Measurements from ENCODE around the gene MTA3.
A peak's percentile ranks its signal among the peaks of the same experiment; 100 is the strongest.

The MTA3 gene

GRCh38 chr2:42588121-42588520 is 19.7 kb downstream of the MTA3 start:
- H3K79me2 ChIP-seq (ENCODE audit: low read length): peaks cover 4% of the 10 kb centered on the region
- H3K9me3 ChIP-seq (ENCODE audit: insufficient read depth, low read length): no peaks in the 10 kb centered on the region
- no peak overlapping the region for H3K9ac ChIP-seq (ENCODE audit: low read length)
- no peak overlapping the region for H3K27ac ChIP-seq (ENCODE audit: low read length)
- TF ChIP-seq EZH2phosphoT487 (IDR thresholded peaks at IDR 0.05; ENCODE audit: low read depth): no peak
- TF ChIP-seq CTCF (IDR thresholded peaks at IDR 0.05; ENCODE audit: low read depth, low read length): no peak
- peaks cover 7% of the 10 kb centered on the region for H3K4me1 ChIP-seq (ENCODE audit: low read length)
- H3K4me2 ChIP-seq (ENCODE audit: low read length): no peak overlapping the region
- no peak overlapping the region for H3K4me3 ChIP-seq (ENCODE audit: low read length)
- peaks cover 19% of the 10 kb centered on the region for H3K36me3 ChIP-seq (replicated peaks; ENCODE audit: low read depth, low read length)
- H4K20me1 ChIP-seq (ENCODE audit: insufficient read depth, low read length): peaks cover 4% of the 10 kb centered on the region; the same call in 1 of the 2 replicates
- H3K27me3 ChIP-seq (ENCODE audit: low read depth, low read length): no peaks in the 10 kb centered on the region
- no peak overlapping the region for H2AFZ ChIP-seq (ENCODE audit: low read depth, low read length)

- no peaks in the 10 kb centered on the region for H3K9me3 ChIP-seq (ENCODE audit: insufficient read depth, low read length)
- peaks cover 4% of the 10 kb centered on the region; the same call in 1 of the 2 replicates for H4K20me1 ChIP-seq (ENCODE audit: insufficient read depth, low read length)
- no peaks in the 10 kb centered on the region for H3K27me3 ChIP-seq (ENCODE audit: low read depth, low read length)
- no peak overlapping the region for H3K27ac ChIP-seq (ENCODE audit: low read length)
- no peak overlapping the region for H2AFZ ChIP-seq (ENCODE audit: low read depth, low read length)
- no peak for TF ChIP-seq EZH2phosphoT487 (IDR thresholded peaks at IDR 0.05; ENCODE audit: low read depth)
- TF ChIP-seq CTCF (IDR thresholded peaks at IDR 0.05; ENCODE audit: low read depth, low read length): no peak
- no peak overlapping the region for H3K9ac ChIP-seq (ENCODE audit: low read length)
- peaks cover 16% of the 10 kb centered on the region for H3K36me3 ChIP-seq (replicated peaks; ENCODE audit: low read depth, low read length)
- H3K4me3 ChIP-seq (ENCODE audit: low read length): no peak overlapping the region
- H3K4me2 ChIP-seq (ENCODE audit: low read length): no peak overlapping the region
- peaks cover 4% of the 10 kb centered on the region; the same call in 1 of the 2 replicates for H3K79me2 ChIP-seq (ENCODE audit: low read length)
- peaks cover 7% of the 10 kb centered on the region for H3K4me1 ChIP-seq (ENCODE audit: low read length)
Observed at GRCh38 chr2:42590176-42590575, 21.7 kb downstream of the MTA3 start.

GRCh38 chr2:42593282-42593681 is 24.9 kb downstream of the MTA3 start:
- Histone ChIP-seq H3K27me3 (ENCODE audit: low read depth, low read length) (no peaks in the 10 kb centered on the region), H3K79me2 (ENCODE audit: low read length) (peaks cover 4% of the 10 kb centered on the region; the same call in 1 of the 2 replicates), H3K4me1 (ENCODE audit: low read length) (peaks cover 7% of the 10 kb centered on the region)

GRCh38 chr2:42598656-42599055 is 30.2 kb downstream of the MTA3 start:
- H3K9me3 ChIP-seq (ENCODE audit: insufficient read depth, low read length): no peaks in the 10 kb centered on the region
- no peak overlapping the region for H2AFZ ChIP-seq (ENCODE audit: low read depth, low read length)
- peak overlapping the region; percentile 52 for H3K4me3 ChIP-seq (ENCODE audit: low read length)
- no peaks in the 10 kb centered on the region for H3K27me3 ChIP-seq (ENCODE audit: low read depth, low read length)
- TF ChIP-seq CTCF (IDR thresholded peaks at IDR 0.05; ENCODE audit: low read depth, low read length): peak; percentile 32; the same call in 1 of the 2 replicates
- no peak for TF ChIP-seq EZH2phosphoT487 (IDR thresholded peaks at IDR 0.05; ENCODE audit: low read depth)
- H3K27ac ChIP-seq (ENCODE audit: low read length): no peak overlapping the region
- H3K4me2 ChIP-seq (ENCODE audit: low read length): peak overlapping the region; percentile 63
- peaks cover 16% of the 10 kb centered on the region for H4K20me1 ChIP-seq (ENCODE audit: insufficient read depth, low read length)
- peak overlapping the region; percentile 19; the same call in 1 of the 2 replicates for H3K9ac ChIP-seq (ENCODE audit: low read length)
- H3K36me3 ChIP-seq (replicated peaks; ENCODE audit: low read depth, low read length): peaks cover 8% of the 10 kb centered on the region
- H3K79me2 ChIP-seq (ENCODE audit: low read length): peaks cover 21% of the 10 kb centered on the region
- H3K4me1 ChIP-seq (ENCODE audit: low read length): peaks cover 28% of the 10 kb centered on the region

More at GRCh38 chr2:42593282-42593681, 24.9 kb downstream of the MTA3 start:
- no peak overlapping the region for H3K4me3 ChIP-seq (ENCODE audit: low read length)
- H3K9ac ChIP-seq (ENCODE audit: low read length): no peak overlapping the region
- H3K4me2 ChIP-seq (ENCODE audit: low read length): no peak overlapping the region
- H3K36me3 ChIP-seq (replicated peaks; ENCODE audit: low read depth, low read length): peaks cover 13% of the 10 kb centered on the region
- no peak for TF ChIP-seq CTCF (IDR thresholded peaks at IDR 0.05; ENCODE audit: low read depth, low read length)
- H3K27ac ChIP-seq (ENCODE audit: low read length): no peak overlapping the region
- no peaks in the 10 kb centered on the region for H4K20me1 ChIP-seq (ENCODE audit: insufficient read depth, low read length)
- H2AFZ ChIP-seq (ENCODE audit: low read depth, low read length): no peak overlapping the region
- H3K9me3 ChIP-seq (ENCODE audit: insufficient read depth, low read length): no peaks in the 10 kb centered on the region
